Stomach (tissue), 9 donors: Measurements from ENCODE around the gene LIMA1. TPM values are rescaled to one million over a fixed set of nuclear protein-coding genes. Genes with fewer than 3 reads are reported as not detected.
A peak's percentile ranks its signal among the peaks of the same experiment; 100 is the strongest.

ENCODE experiments used
- DNase-seq, 2 donors: peaks; one replicate each; pipeline versions ENCODE4 v3.0.0 to v3.0.0-alpha.2; 2013 to 2019
- H3K27ac ChIP-seq, 5 donors: fragments of 200-600 bp in 4 of 5; sonication (generic) in 4 of 5; one replicate each; pipeline ENCODE4 v1.5.1; 2013 to 2019; ENCODE audit warnings: mild to moderate bottlenecking in 1 of 5, moderate library complexity in 1 of 5
- H3K27me3 ChIP-seq, 3 donors: fragments of 200-600 bp; sonication (generic); one replicate each; pipeline ENCODE4 v1.5.1; 2017 to 2019; ENCODE audit warnings: mixed run types in 1 of 3
- H3K36me3 ChIP-seq, 4 donors: fragments of 200-600 bp; sonication (generic); 1 replicate in 3 of 4; 2 replicates in 1 of 4; pipeline ENCODE4 v1.5.1; 2016 to 2019
- H3K4me1 ChIP-seq, 4 donors: fragments of 200-600 bp; sonication (generic); one replicate each; pipeline ENCODE4 v1.5.1; 2016 to 2019
- H3K4me3 ChIP-seq, 4 donors: fragments of 200-600 bp; sonication (generic) in 3 of 4; one replicate each; pipeline ENCODE4 v1.5.1; 2016 to 2019; ENCODE audit warnings: mild to moderate bottlenecking in 1 of 4
- H3K9me3 ChIP-seq, 4 donors: fragments of 200-600 bp; sonication (generic); one replicate each; pipeline ENCODE4 v1.5.1; 2016 to 2019
- CTCF ChIP-seq, 7 experiments: fragments of 450-650 bp in 4 of 7; fragments of 200-600 bp in 3 of 7; sonication (generic) in 3 of 7; IDR thresholded peaks; one replicate each; pipeline ENCODE4 v1.5.1; 2016 to 2019; ENCODE audit warnings: antibody characterized with exemption in 7 of 7, control low read depth in 2 of 7, mild to moderate bottlenecking in 1 of 7
- EP300 ChIP-seq: sonication (generic); formaldehyde crosslinking; IDR thresholded peaks from one replicate; pipeline ENCODE4 v1.6.1; 2017; ENCODE audit warnings: antibody characterized with exemption
- POLR2A ChIP-seq, 4 donors: fragments of 450-650 bp; IDR thresholded peaks; one replicate each; pipeline ENCODE4 v1.6.1; 2016; ENCODE audit warnings: antibody characterized with exemption in 4 of 4, control low read depth in 2 of 4, mild to moderate bottlenecking in 1 of 4, moderate library complexity in 1 of 4
- POLR2AphosphoS5 ChIP-seq, 3 donors: sonication (generic); formaldehyde crosslinking; IDR thresholded peaks; one replicate each; pipeline ENCODE4 v1.6.1; 2016; ENCODE audit warnings: antibody characterized with exemption in 3 of 3
- WGBS, 5 donors: extraction: QIAGEN DNeasy Blood & Tissue Kit in 3 of 5; methylation state at CpG; one replicate each; pipeline versions ENCODE4 v1.1.5 to v1.1.7; 2013 to 2018; 5-methylcytosine and 5-hydroxymethylcytosine counted together
- intact Hi-C: fragments of 100-400 bp; cut with DNase I; formaldehyde crosslinking; loops from one replicate; pipeline ENCODE4 v1.15.1; 2023; ENCODE audit warnings: low total_unique reads
- polyA plus RNA-seq, 3 donors: library from polyadenylated mRNA; stranded (reverse); fragments of 200-250 nt; gene quantifications; one replicate each; pipeline ENCODE4 v1.2.3, GENCODE V29; 2013
- total RNA-seq, 5 donors: library from RNA; depleted of rRNA; stranded (reverse); fragments of >200 nt; gene quantifications; one replicate each; pipeline versions ENCODE4 v1.1.0 to v1.2.3, GENCODE V29; 2014 to 2016
- donor health status: healthy with polysubstance abuse.
- donor health status: Bipolar disorder and iron deficiency.
- donor health status: healthy.

The LIMA1 gene
- total and polyA plus RNA-seq, 8 donors, result 28.7 to 143 (median 83.2) TPM

GRCh38 chr12:50175716-50176026, 107.6 kb downstream of the LIMA1 start:
- intact Hi-C loops, result loop anchor here (10.0 kb wide), 2 partner anchors 71 to 101 kb away; partner anchors contain the start of gene GPD1
- Histone ChIP-seq H3K9me3 (no peaks in the 10 kb centered on the region), H3K36me3 (peaks cover 30 to 49% (median 48%) of the 10 kb centered on the region in 4 donors), H3K4me1 (no peaks in the 10 kb centered on the region), H3K27me3 (no peaks in the 10 kb centered on the region), H3K4me3 (no peak overlapping the region), H3K27ac (no peak overlapping the region)
- no peak for TF ChIP-seq CTCF (IDR thresholded peaks at IDR 0.05)
- no peak for TF ChIP-seq POLR2AphosphoS5 (IDR thresholded peaks at IDR 0.05)
- no peak for TF ChIP-seq POLR2A (IDR thresholded peaks at IDR 0.05)
- no peak for DNase-seq
- 25 to 50% (median 32%) methylated on average over 1 of the region's 1 CpG for WGBS, 5 donors

- Histone ChIP-seq H3K27ac (no peak overlapping the region), H3K36me3 (peaks cover 24 to 44% (median 43%) of the 10 kb centered on the region in 4 donors), H3K27me3 (no peaks in the 10 kb centered on the region), H3K4me3 (no peak overlapping the region), H3K9me3 (no peaks in the 10 kb centered on the region), H3K4me1 (no peaks in the 10 kb centered on the region)
- TF ChIP-seq CTCF (IDR thresholded peaks at IDR 0.05), result peak in 5 of 7 experiments; percentile 41 to 68 (median 65)
- TF ChIP-seq EP300, result no peak
- intact Hi-C loops, result loop anchor here (10.0 kb wide), 2 partner anchors 70 to 100 kb away; partner anchors contain the start of gene GPD1
- 64 to 78% (median 73%) methylated on average over 16 of the region's 16 CpGs for WGBS, 5 donors
- DNase-seq, result peak in 1 of 2 donors; percentile 92
Observed at GRCh38 chr12:50174971-50175715, 108.2 kb downstream of the LIMA1 start.

- Histone ChIP-seq H3K27ac (peak within 1 kb of the TSS; percentile 79 to 96 (median 93)), H3K9me3 (no peaks in the 10 kb centered on the region), H3K4me3 (peak within 1 kb of the TSS; percentile 67 to 94 (median 84)), H3K36me3 (no peaks in the 10 kb centered on the region), H3K4me1 (peaks cover 8 to 43% (median 28%) of the 10 kb centered on the region in 4 donors), H3K27me3 (no peaks in the 10 kb centered on the region)
- intact Hi-C loops, result no loop called here
- TF ChIP-seq EP300 (no peak), CTCF (IDR thresholded peaks at IDR 0.05) (peak in 5 of 7 experiments; percentile 16 to 60 (median 33)), POLR2A (IDR thresholded peaks at IDR 0.05) (no peak), POLR2AphosphoS5 (IDR thresholded peaks at IDR 0.05) (peak; percentile 48 to 91 (median 68))
- peak; percentile 99 to 100 for DNase-seq
- WGBS, 5 donors, result 1% methylated on average over 25 to 70 of the region's 70 CpGs
Observed at GRCh38 chr12:50167049-50167828, 116.1 kb downstream of the LIMA1 start, which contains the start of gene CERS5. TSS of gene CERS5 (minus strand) at chr12:50167369. CDS start at chr12:50167297, 72 bp downstream.

- 0 to 2% (median 0%) methylated on average over 12 of the region's 12 CpGs for WGBS, 5 donors
- DNase-seq, result peak in 1 of 2 donors; percentile 29
Observed at GRCh38 chr12:50166799-50167048, 116.6 kb downstream of the LIMA1 start.

More at GRCh38 chr12:50166799-50167048, 116.6 kb downstream of the LIMA1 start:
- no peak for TF ChIP-seq CTCF (IDR thresholded peaks at IDR 0.05)
- no peak for TF ChIP-seq POLR2AphosphoS5 (IDR thresholded peaks at IDR 0.05)
- TF ChIP-seq EP300, result no peak
- no peak for TF ChIP-seq POLR2A (IDR thresholded peaks at IDR 0.05)
- no peaks in the 10 kb centered on the region for H3K9me3 ChIP-seq
- no peaks in the 10 kb centered on the region for H3K27me3 ChIP-seq
- H3K4me3 ChIP-seq, result peak overlapping the region; percentile 67 to 94 (median 84)
- H3K36me3 ChIP-seq, result no peaks in the 10 kb centered on the region
- intact Hi-C loops, result no loop called here
- peaks cover 8 to 48% (median 29%) of the 10 kb centered on the region in 4 donors for H3K4me1 ChIP-seq
- H3K27ac ChIP-seq, result peak overlapping the region; percentile 79 to 96 (median 93)
